SK-N-MC (cell line): ENCODE results near the gene DYNLL2.

Experiments used
- EZH2 ChIP-seq: fragments of 200-600 bp; sonication (generic); IDR thresholded peaks from one replicate; pipeline ENCODE4 v1.6.1; 2017; ENCODE audit warnings: antibody characterized with exemption
- FOXP2 ChIP-seq: optimal IDR thresholded peaks from 2 replicates; pipeline ENCODE3; 2011; ENCODE audit warnings: mild to moderate bottlenecking, moderate library complexity; ENCODE audit not compliant: insufficient read depth; ENCODE audit errors: extremely low read length, control extremely low read depth
- POLR2AphosphoS5 ChIP-seq: IDR thresholded peaks from 2 replicates; pipeline ENCODE4 v1.6.1; 2012; ENCODE audit warnings: mild to moderate bottlenecking, low read depth, low read length, borderline replicate concordance

DNA sequence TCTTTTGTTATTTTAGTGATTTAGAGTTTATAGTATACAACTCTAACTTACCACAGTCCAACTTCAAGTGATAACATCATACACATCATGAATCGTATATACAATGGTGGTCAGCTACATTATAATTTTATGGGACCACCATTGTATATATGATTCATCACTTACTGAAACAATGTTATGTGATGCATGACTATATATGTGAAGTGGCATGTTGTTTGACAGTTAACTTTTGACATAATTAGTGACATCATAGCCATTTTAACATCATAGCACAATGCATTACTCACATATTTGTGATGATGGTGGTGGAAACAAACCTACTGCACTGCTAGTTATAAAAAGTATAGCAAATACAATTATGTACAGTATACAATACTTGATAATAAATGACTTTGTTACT is 21.9 kb downstream of the DYNLL2 start:
- no peak for TF ChIP-seq EZH2
- TF ChIP-seq POLR2AphosphoS5: no peak
- no peak for TF ChIP-seq FOXP2
